Epithelial cell of proximal tubule (primary cell): Measurements from ENCODE around the gene FAM120C. TPM values are rescaled to one million over a fixed set of nuclear protein-coding genes. Genes with fewer than 3 reads are reported as not detected.

Source experiments
- DNase-seq: peaks from one replicate; pipeline ENCODE4 v3.0.0-alpha.2; 2011; ENCODE audit warnings: low read depth
- H3K4me3 ChIP-seq: 2 replicates; pipeline ENCODE4 v1.5.1; 2011; ENCODE audit warnings: low read depth, mild to moderate bottlenecking, low read length
- total RNA-seq: library from RNA; depleted of rRNA; stranded (reverse); fragments of >200 nt; gene quantifications from 2 replicates; pipeline ENCODE4 v1.2.3, GENCODE V29; 2015
- TF ChIP-seq, protein P1 (sequence below): conservative IDR thresholded peaks from 2 replicates; pipeline ENCODE4 v1.5.1; 2012; ENCODE audit warnings: low read depth, mild to moderate bottlenecking, low read length

FAM120C gene
- total RNA-seq, 1 donor from 2014 or later = 6.2 TPM

DNA sequence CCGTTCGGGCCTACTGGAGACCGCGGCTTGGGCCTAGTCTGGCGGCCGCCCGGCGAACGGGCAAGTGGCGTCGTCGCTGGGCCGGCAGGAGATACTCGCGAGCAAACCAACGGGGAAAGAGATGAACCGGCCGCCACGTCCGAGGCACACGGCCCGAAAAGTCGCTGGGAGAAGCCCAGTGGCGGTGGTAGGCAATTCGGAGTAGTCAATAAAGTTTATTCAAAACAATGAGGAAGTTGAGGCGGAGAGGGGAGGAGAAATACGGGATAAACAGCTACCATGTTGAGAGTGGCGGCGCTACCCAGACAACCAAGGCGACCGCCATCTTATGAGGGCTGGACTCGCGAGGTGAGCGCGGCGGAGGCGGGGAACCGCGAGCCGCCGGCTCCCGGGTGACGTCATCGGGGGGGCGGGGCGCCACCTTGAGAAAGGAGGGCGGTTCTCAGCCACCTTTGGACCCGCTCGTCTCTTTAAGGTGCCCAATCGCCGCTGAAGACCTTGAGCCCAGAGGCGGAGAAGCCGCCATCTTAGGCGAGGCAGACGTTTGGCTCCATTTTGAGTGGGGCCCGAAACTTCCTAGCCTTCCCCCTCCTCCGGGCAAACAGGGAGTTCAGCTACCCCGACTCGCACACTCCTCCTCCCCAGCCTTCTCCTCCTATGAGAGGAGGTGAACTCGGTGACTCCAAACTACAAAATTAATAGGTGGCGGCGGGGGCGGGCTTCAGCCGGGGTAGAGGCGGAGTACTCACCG is 138.8 kb downstream of the FAM120C start, which contains the start of gene PHF8:
Gene PHF8, minus strand, starts transcription at position 348 of the 751 bp plus-strand sequence. CDS start 1,745 bp downstream, outside the sequence.
- TF ChIP-seq, protein P1, sequence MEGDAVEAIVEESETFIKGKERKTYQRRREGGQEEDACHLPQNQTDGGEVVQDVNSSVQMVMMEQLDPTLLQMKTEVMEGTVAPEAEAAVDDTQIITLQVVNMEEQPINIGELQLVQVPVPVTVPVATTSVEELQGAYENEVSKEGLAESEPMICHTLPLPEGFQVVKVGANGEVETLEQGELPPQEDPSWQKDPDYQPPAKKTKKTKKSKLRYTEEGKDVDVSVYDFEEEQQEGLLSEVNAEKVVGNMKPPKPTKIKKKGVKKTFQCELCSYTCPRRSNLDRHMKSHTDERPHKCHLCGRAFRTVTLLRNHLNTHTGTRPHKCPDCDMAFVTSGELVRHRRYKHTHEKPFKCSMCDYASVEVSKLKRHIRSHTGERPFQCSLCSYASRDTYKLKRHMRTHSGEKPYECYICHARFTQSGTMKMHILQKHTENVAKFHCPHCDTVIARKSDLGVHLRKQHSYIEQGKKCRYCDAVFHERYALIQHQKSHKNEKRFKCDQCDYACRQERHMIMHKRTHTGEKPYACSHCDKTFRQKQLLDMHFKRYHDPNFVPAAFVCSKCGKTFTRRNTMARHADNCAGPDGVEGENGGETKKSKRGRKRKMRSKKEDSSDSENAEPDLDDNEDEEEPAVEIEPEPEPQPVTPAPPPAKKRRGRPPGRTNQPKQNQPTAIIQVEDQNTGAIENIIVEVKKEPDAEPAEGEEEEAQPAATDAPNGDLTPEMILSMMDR = no peak
- H3K4me3 ChIP-seq = peak within 1 kb of the TSS; percentile 79
- DNase-seq = peak; percentile 58

DNA sequence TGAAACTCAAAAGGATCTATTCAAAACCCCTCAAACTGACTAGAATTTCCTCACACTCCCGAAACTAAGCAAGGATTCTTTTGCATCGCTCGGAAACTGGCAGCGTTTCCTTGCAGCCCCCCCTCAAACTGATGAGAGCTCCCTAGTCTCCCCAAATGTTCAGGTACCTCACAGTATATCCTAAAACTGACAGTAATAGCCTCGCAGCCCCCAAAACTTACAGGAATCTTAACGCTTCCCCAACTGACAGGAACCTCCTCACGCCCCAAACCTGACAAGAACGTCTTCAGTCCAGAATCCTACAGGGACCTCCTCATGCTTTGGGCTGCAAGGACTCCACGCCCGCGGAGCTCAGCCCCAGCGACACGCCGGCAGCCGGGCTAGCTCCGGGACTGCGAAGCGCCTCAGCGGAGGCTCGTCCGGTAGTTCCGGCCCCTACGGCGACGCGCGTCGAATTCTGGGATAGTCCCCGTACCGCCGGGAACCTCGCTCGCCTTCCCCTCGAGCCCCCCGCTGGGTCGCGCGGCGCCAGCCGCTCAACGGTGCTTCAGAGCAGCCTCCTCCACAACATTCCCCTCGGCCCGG is 139.4 kb downstream of the FAM120C start:
- TF ChIP-seq, protein P1 = no peak
- DNase-seq = no peak
- H3K4me3 ChIP-seq = peak overlapping the region; percentile 79

DNA sequence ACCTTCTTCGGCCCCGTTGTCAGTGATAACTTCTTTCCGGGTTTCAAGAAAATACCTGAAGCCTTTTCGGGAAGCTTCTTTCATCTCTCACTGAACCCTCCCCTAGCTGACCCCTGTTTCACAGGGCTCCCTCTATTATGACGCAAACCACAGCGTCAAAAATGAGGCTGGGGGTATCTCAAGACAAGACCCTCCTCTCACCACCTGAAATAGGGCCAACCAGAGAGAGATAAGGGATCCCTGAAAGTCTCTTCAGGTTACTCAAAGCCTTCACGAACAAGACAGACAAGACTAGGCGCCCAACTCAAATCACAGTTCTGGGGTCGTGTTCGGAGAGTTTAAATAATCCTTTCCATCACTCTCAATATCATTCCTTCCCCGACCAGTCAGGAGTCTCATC is 140.0 kb downstream of the FAM120C start:
- H3K4me3 ChIP-seq = peak overlapping the region; percentile 79
- no peak for DNase-seq
- TF ChIP-seq, protein P1 = no peak

DNA sequence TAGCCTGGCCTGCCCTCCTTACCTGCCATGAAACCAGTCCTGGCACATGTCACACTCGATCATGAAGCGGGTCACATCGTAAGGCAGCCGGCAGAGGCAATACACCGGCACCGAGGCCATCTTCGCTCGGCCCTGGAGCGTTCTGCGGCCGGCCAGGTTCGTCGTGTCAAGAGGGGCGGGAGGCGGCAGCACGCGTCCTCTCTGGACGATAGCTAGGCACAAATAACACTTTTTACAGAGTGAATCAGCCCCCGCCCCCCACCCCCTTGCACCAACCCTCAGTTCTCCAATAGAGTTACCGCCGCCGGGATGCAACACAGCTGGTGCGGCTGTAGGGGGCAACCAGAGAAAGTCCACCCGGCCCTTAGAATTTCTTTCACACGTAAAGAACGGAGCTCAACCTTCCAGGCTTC is 140.4 kb downstream of the FAM120C start:
- no peak for DNase-seq
- H3K4me3 ChIP-seq = peak overlapping the region; percentile 79
- TF ChIP-seq, protein P1 = peak; percentile 34

DNA sequence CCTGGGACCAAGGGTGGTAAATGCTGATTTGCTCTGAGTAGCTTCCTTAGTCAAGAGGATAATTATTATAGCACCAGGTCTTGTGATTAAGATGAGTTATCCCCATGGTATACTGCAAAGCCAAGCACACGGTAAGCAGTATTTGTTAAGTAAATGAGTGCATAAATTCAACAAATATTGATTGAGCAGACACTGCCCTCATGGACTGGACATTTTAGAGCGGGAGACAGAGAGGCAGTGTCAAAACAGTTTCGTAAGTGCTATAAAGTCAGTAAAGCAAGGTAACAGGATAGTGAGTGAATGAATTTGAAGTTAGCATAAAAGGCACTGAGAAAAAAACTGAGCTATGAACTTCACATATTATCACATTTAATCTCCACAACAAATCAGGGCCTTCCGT is 152.7 kb downstream of the FAM120C start:
- TF ChIP-seq, protein P1 = no peak
- H3K4me3 ChIP-seq = no peak overlapping the region
- DNase-seq = no peak

DNA sequence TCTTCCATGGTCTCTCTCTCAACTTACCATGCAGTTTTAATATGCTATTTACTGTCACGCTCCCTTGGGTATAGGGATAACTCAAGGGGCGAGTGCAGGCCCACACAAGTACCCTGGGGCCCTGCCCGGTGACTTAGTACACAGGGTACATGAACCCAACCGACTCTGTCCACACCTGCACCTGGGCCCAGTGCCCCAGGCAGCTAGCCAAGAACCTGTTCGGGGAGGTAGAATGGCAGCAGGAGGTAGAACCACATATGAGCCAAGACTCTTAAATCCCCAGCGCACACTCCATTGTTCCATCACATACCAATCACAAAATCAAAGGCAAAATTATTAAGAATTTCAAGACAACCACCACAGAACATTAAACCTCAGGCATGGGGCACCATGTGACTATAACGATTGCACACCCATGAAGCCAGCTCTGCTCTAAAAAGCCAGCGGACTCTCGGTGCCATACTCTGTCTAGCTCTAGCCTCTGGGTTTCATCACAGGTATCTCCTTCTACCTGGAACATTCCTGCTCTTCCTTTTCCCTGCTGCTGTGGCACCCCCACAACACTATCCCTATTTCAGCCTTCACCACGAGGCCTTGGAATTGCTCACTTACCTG is 153.4 kb downstream of the FAM120C start:
- no peak for DNase-seq
- no peak overlapping the region for H3K4me3 ChIP-seq
- TF ChIP-seq, protein P1 = no peak
